ENCODE data around the gene SF3A1.

GRCh38 chr22:30405731-30406130 is 49.0 kb upstream of the SF3A1 start:
- TF ChIP-seq, protein P1, sequence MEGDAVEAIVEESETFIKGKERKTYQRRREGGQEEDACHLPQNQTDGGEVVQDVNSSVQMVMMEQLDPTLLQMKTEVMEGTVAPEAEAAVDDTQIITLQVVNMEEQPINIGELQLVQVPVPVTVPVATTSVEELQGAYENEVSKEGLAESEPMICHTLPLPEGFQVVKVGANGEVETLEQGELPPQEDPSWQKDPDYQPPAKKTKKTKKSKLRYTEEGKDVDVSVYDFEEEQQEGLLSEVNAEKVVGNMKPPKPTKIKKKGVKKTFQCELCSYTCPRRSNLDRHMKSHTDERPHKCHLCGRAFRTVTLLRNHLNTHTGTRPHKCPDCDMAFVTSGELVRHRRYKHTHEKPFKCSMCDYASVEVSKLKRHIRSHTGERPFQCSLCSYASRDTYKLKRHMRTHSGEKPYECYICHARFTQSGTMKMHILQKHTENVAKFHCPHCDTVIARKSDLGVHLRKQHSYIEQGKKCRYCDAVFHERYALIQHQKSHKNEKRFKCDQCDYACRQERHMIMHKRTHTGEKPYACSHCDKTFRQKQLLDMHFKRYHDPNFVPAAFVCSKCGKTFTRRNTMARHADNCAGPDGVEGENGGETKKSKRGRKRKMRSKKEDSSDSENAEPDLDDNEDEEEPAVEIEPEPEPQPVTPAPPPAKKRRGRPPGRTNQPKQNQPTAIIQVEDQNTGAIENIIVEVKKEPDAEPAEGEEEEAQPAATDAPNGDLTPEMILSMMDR (IDR thresholded peaks at IDR 0.05), result no peak
- TF ChIP-seq POLR2A (IDR thresholded peaks at IDR 0.05), result no peak

Measured in uterus (tissue), 2 donors.